Panc1 (cell line): ENCODE data around the gene LURAP1L. TPM values are rescaled to one million over a fixed set of nuclear protein-coding genes. Genes with fewer than 3 reads are reported as not detected.

Experiments used
- ATAC-seq: fragments of 200-7000 bp; cut with Tn5 transposase; 2 replicates; pipeline ENCODE4 v1.9.1; 2020; ENCODE audit warnings: mild to moderate bottlenecking, moderate library complexity
- BruUV-seq: library from RNA; stranded (reverse); fragments of 400-500 nt; replicated peaks from 2 replicates; lab custom pipeline; 2021; lab: Mats Ljungman, UMichigan
- CTCF ChIA-PET: fragments of 300-600 bp; sonication (Branson Sonifier 250); formaldehyde crosslinking; loops from one replicate; lab custom pipeline; 2022; ENCODE audit warnings: antibody characterized with exemption; lab: Charles Lee
- POLR2A ChIA-PET: fragments of 300-600 bp; sonication (Branson Sonifier 250); formaldehyde crosslinking; loops from one replicate; lab custom pipeline; 2022; ENCODE audit warnings: antibody characterized with exemption; lab: Charles Lee
- DNase-seq: peaks from one replicate; pipeline ENCODE4 v3.0.0-alpha.2; 2010; ENCODE audit warnings: low read depth, low spot score
- H3K27ac ChIP-seq: 2 replicates; pipeline ENCODE4 v1.5.1; 2011; ENCODE audit warnings: mild to moderate bottlenecking, low read length, inconsistent platforms
- H3K27me3 ChIP-seq: fragments of 200-500 bp; sonication (Bioruptor generic); 2 replicates; pipeline ENCODE4 v1.6.0; 2014; ENCODE audit warnings: low read length, inconsistent platforms; ENCODE audit not compliant: control insufficient read depth, insufficient read depth
- H3K36me3 ChIP-seq: fragments of 200-500 bp; sonication (Bioruptor generic); 2 replicates; pipeline ENCODE4 v1.5.1; 2014; ENCODE audit warnings: inconsistent platforms, mild to moderate bottlenecking, low read length, moderate library complexity; ENCODE audit not compliant: control insufficient read depth, insufficient read depth
- H3K4me1 ChIP-seq: 2 replicates; pipeline ENCODE4 v1.5.1; 2011; ENCODE audit warnings: inconsistent platforms, mild to moderate bottlenecking, low read length, moderate library complexity; ENCODE audit not compliant: control insufficient read depth, insufficient read depth
- H3K4me3 ChIP-seq, 2 experiments: 2 replicates each; pipeline ENCODE4 v1.5.1; 2011 to 2012; ENCODE audit warnings: low read depth in 2 of 2, low read length in 2 of 2, mild to moderate bottlenecking in 2 of 2, inconsistent platforms in 1 of 2, moderate library complexity in 1 of 2
- H3K9me3 ChIP-seq: fragments of 200-500 bp; sonication (Bioruptor generic); 2 replicates; pipeline ENCODE4 v1.5.1; 2014; ENCODE audit warnings: low read depth, mild to moderate bottlenecking, inconsistent platforms, low read length, moderate library complexity; ENCODE audit not compliant: control insufficient read depth, insufficient read depth
- CTCF ChIP-seq: fragments of 450-650 bp; IDR thresholded peaks from 2 replicates; pipeline ENCODE4 v1.5.1; 2017; ENCODE audit warnings: mild to moderate bottlenecking
- POLR2AphosphoS5 ChIP-seq: IDR thresholded peaks from 2 replicates; pipeline ENCODE4 v1.6.1; 2012; ENCODE audit warnings: mild to moderate bottlenecking, low read depth, low read length, moderate library complexity
- REST ChIP-seq, 2 experiments: IDR thresholded peaks; 2 replicates each; pipeline ENCODE4 v1.6.1; 2011 to 2012; ENCODE audit warnings: low read depth in 2 of 2, control low read depth in 1 of 2, low read length in 1 of 2, mild to moderate bottlenecking in 1 of 2, moderate library complexity in 1 of 2; ENCODE audit not compliant: insufficient read depth in 1 of 2
- SIN3A ChIP-seq: IDR thresholded peaks from 2 replicates; pipeline ENCODE4 v1.6.1; 2012; ENCODE audit warnings: low read depth, mild to moderate bottlenecking, low read length, moderate library complexity, borderline replicate concordance; ENCODE audit not compliant: insufficient read depth
- TCF7L2 ChIP-seq: IDR thresholded peaks from 2 replicates; pipeline ENCODE4 v1.6.1; 2011; ENCODE audit warnings: mild to moderate bottlenecking, low read depth, low read length, inconsistent platforms
- in situ Hi-C: cut with HindIII; loops from 2 replicates; pipeline ENCODE4 v1.10.0; 2016; ENCODE audit warnings: low sequenced_read_pairs, low pct_unique_long_range_greater_than_20kb
- intact Hi-C: fragments of 100-400 bp; cut with micrococcal nuclease; formaldehyde crosslinking; loops from one replicate; pipeline ENCODE4 v1.10.0; 2022; ENCODE audit not compliant: unreplicated experiment
- total RNA-seq: library from RNA; stranded (reverse); gene quantifications from one replicate; pipeline ENCODE4 v1.2.1, GENCODE V29; 2021; ENCODE audit not compliant: unreplicated experiment

The LURAP1L gene
- total RNA-seq, 1 experiment from 2014 or later: 6.8 TPM

GRCh38 chr9:12737871-12738270, 36.9 kb upstream of the LURAP1L start:
- H3K27ac ChIP-seq: no peak overlapping the region
- H3K4me1 ChIP-seq: no peaks in the 10 kb centered on the region
- no peaks in the 10 kb centered on the region for H3K27me3 ChIP-seq
- ChIA-PET CTCF (no interaction called here), POLR2A (no interaction called here)
- no peaks in the 10 kb centered on the region for H3K9me3 ChIP-seq
- ATAC-seq (no peak), DNase-seq (no peak)
- H3K36me3 ChIP-seq: no peaks in the 10 kb centered on the region
- TF ChIP-seq TCF7L2 (no peak), CTCF (no peak), SIN3A (no peak), POLR2AphosphoS5 (no peak), REST (IDR thresholded peaks at IDR 0.05; ENCODE audit: insufficient read depth in 1 of 2, low read depth in 2 of 2, low read length in 1 of 2) (no peak)
- intact Hi-C loops: no loop called here
- no TSS peak for BruUV-seq
- H3K4me3 ChIP-seq: no peak overlapping the region
- in situ Hi-C loops: no loop called here

- in situ Hi-C loops (no loop called here), intact Hi-C loops (no loop called here)
- BruUV-seq: no TSS peak
- Histone ChIP-seq H3K27ac (no peak overlapping the region), H3K36me3 (no peaks in the 10 kb centered on the region), H3K4me3 (no peak overlapping the region), H3K4me1 (no peaks in the 10 kb centered on the region), H3K9me3 (no peaks in the 10 kb centered on the region), H3K27me3 (no peaks in the 10 kb centered on the region)
- TF ChIP-seq CTCF (no peak), REST (IDR thresholded peaks at IDR 0.05; ENCODE audit: insufficient read depth in 1 of 2, low read depth in 2 of 2, low read length in 1 of 2) (no peak), SIN3A (no peak)
- POLR2A ChIA-PET: no interaction called here
- ATAC-seq (no peak), DNase-seq (no peak)
- CTCF ChIA-PET: no interaction called here
Observed at GRCh38 chr9:12739014-12739652, 35.7 kb upstream of the LURAP1L start.
